A549 (cell line): ENCODE measurements around the gene CHMP6.

Source experiments
- BHLHE40 ChIP-seq: IDR thresholded peaks from 2 replicates; pipeline ENCODE4 v1.6.1; 2012; ENCODE audit warnings: low read depth, low read length, inconsistent platforms
- CTCF ChIP-seq: fragments of >200 bp; sonication (Bioruptor Twin); formaldehyde crosslinking; IDR thresholded peaks from 3 replicates; pipeline ENCODE4 v1.5.1; 2016
- GATA3 ChIP-seq: IDR thresholded peaks from 2 replicates; pipeline ENCODE4 v1.6.1; 2012; ENCODE audit warnings: borderline replicate concordance
- HDAC2 ChIP-seq: fragments of 200-600 bp; sonication (generic); IDR thresholded peaks from 2 replicates; pipeline ENCODE4 v1.6.1; 2016
- HMGXB4 ChIP-seq: fragments of 250-450 bp; sonication (Bioruptor Pico); IDR thresholded peaks from 2 replicates; pipeline ENCODE4 v1.5.0; 2021; ENCODE audit warnings: mild to moderate bottlenecking, moderate library complexity, borderline replicate concordance
- HOXB5 ChIP-seq: fragments of 250-450 bp; sonication (Bioruptor Pico); IDR thresholded peaks from 2 replicates; pipeline ENCODE4 v1.5.0; 2020; ENCODE audit warnings: mild to moderate bottlenecking, moderate library complexity
- JUN ChIP-seq, 2 experiments: fragments of >200 bp; sonication (Bioruptor Twin); formaldehyde crosslinking; IDR thresholded peaks; 2 replicates in 1 of 2; 3 replicates in 1 of 2; pipeline ENCODE4 v1.6.1; 2016 to 2017
- KDM1A ChIP-seq: fragments of 200-600 bp; sonication (generic); IDR thresholded peaks from 2 replicates; pipeline ENCODE4 v1.6.1; 2016; ENCODE audit warnings: low read depth, mild to moderate bottlenecking
- NPAS2 ChIP-seq: fragments of 250-450 bp; sonication (Bioruptor Pico); IDR thresholded peaks from 2 replicates; pipeline ENCODE4 v1.8.0; 2022; ENCODE audit warnings: mild to moderate bottlenecking, moderate library complexity, borderline replicate concordance
- PBX3 ChIP-seq: IDR thresholded peaks from 2 replicates; pipeline ENCODE4 v1.6.1; 2012
- POLR2A ChIP-seq: IDR thresholded peaks from 2 replicates; pipeline ENCODE4 v1.6.1; 2012; ENCODE audit warnings: mild to moderate bottlenecking, low read length
- REST ChIP-seq: fragments of 200-600 bp; sonication (generic); IDR thresholded peaks from 2 replicates; pipeline ENCODE4 v1.6.1; 2016; ENCODE audit warnings: antibody characterized with exemption, mild to moderate bottlenecking, moderate library complexity
- SMC3 ChIP-seq: fragments of >200 bp; sonication (Bioruptor Twin); formaldehyde crosslinking; IDR thresholded peaks from 3 replicates; pipeline ENCODE4 v1.6.1; 2018; ENCODE audit warnings: inconsistent platforms
- TF ChIP-seq, protein P1 (sequence below): IDR thresholded peaks from 2 replicates; pipeline ENCODE4 v1.6.1; 2012

GRCh38 chr17:81037026-81037797, 45.6 kb downstream of the CHMP6 start:
- no peak for TF ChIP-seq POLR2A
- no peak for TF ChIP-seq HMGXB4 (CRISPR knock-in tag)
- TF ChIP-seq CTCF: no peak
- no peak for TF ChIP-seq HOXB5 (CRISPR knock-in tag)
- no peak for TF ChIP-seq REST
- no peak for TF ChIP-seq BHLHE40
- TF ChIP-seq JUN (IDR thresholded peaks at IDR 0.05): no peak
- no peak for TF ChIP-seq KDM1A
- no peak for TF ChIP-seq NPAS2 (CRISPR knock-in tag)
- no peak for TF ChIP-seq SMC3
- no peak for TF ChIP-seq GATA3
- TF ChIP-seq, protein P1, sequence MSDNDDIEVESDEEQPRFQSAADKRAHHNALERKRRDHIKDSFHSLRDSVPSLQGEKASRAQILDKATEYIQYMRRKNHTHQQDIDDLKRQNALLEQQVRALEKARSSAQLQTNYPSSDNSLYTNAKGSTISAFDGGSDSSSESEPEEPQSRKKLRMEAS: no peak
- no peak for TF ChIP-seq HDAC2
- TF ChIP-seq PBX3: no peak
